Muscle layer of duodenum (tissue), 2 donors: ENCODE measurements around the gene SHH.

ENCODE experiments used
- H3K27ac ChIP-seq: one replicate; pipeline ENCODE4 v1.7.0; 2013; ENCODE audit warnings: mild to moderate bottlenecking, low read length
- H3K27me3 ChIP-seq: one replicate; pipeline ENCODE4 v1.7.0; 2013; ENCODE audit warnings: low read depth, mild to moderate bottlenecking, control low read depth, low read length
- H3K36me3 ChIP-seq, 2 donors: one replicate each; pipeline ENCODE4 v1.7.0; 2013; ENCODE audit warnings: low read length in 2 of 2, control low read depth in 1 of 2, mild to moderate bottlenecking in 1 of 2; ENCODE audit not compliant: insufficient read depth in 2 of 2, control insufficient read depth in 1 of 2
- H3K4me1 ChIP-seq, 2 donors: one replicate each; pipeline ENCODE4 v1.7.0; 2013; ENCODE audit warnings: low read length in 2 of 2, mild to moderate bottlenecking in 2 of 2, control low read depth in 1 of 2, moderate library complexity in 1 of 2; ENCODE audit not compliant: insufficient read depth in 2 of 2, control insufficient read depth in 1 of 2
- H3K4me3 ChIP-seq, 2 donors: one replicate each; pipeline ENCODE4 v1.7.0; 2013; ENCODE audit warnings: low read length in 2 of 2, low read depth in 1 of 2, mild to moderate bottlenecking in 1 of 2
- H3K9me3 ChIP-seq, 2 donors: one replicate each; pipeline ENCODE4 v1.7.0; 2013; ENCODE audit warnings: low read length in 2 of 2, control low read depth in 1 of 2, mild to moderate bottlenecking in 1 of 2; ENCODE audit not compliant: control insufficient read depth in 1 of 2
- donor health status: healthy.

Gene SHH

DNA sequence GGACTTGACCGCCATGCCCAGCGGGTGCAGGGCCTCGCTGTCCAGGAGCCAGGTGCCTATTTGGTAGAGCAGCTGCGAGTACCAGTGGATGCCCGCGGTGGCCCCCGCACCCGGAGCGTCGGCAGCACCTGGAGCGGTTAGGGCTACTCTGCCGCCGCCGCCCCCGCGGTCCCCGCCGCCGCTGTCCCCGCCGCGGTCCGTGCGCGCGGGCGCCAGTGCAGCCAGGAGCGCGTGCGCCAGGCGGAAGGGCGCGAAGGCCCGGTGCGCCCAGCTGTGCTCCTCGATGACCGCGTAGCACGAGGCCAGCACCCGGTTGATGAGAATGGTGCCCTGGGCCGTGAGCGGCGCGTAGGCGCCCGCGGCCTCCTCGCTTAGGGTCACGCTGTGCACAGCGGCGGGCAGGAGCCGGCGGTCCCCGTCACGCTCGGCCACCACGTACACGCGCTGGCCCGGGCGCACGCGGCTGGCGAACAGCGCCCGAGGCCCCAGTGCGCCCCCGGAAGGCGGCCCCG lies 9.3 kb downstream of the SHH start:
- Histone ChIP-seq H3K4me1 (peaks cover 0 to 44% of the 10 kb centered on the region in 2 donors), H3K27ac (no peak overlapping the region), H3K27me3 (peaks cover 39% of the 10 kb centered on the region), H3K36me3 (no peaks in the 10 kb centered on the region), H3K4me3 (peak overlapping the region in 1 of 2 donors; percentile 64), H3K9me3 (no peaks in the 10 kb centered on the region)

GRCh38 chr7:155802291-155802690 lies 10.0 kb downstream of the SHH start:
- Histone ChIP-seq H3K27me3 (peaks cover 33% of the 10 kb centered on the region), H3K36me3 (no peaks in the 10 kb centered on the region), H3K27ac (no peak overlapping the region), H3K4me3 (no peak overlapping the region), H3K4me1 (peaks cover 0 to 42% of the 10 kb centered on the region in 2 donors), H3K9me3 (no peaks in the 10 kb centered on the region)

- Histone ChIP-seq H3K36me3 (no peaks in the 10 kb centered on the region), H3K4me3 (no peak overlapping the region), H3K27ac (no peak overlapping the region), H3K9me3 (no peaks in the 10 kb centered on the region), H3K4me1 (peaks cover 0 to 34% of the 10 kb centered on the region in 2 donors), H3K27me3 (peaks cover 39% of the 10 kb centered on the region)
Observed at GRCh38 chr7:155800741-155801267, 11.5 kb downstream of the SHH start.

DNA sequence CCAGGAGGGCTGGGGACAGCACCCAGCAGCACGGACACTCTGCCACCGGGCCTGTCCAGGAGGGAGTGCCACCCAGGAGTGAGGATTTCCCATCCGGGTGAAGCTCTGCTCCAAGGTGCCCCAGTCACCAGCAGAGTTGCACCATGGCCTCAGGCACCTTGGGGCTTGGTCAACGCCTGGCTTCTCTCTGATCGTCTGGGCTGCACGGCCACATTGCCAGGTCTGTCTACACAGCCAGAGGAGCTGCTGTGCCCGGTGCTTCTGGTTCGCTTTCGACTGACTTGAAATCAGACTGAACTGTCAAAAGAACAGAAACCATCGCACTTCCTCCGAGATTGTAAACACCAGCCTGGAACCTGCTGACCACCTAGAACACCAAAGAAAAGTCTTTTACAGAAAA lies 12.0 kb downstream of the SHH start:
- H3K27ac ChIP-seq, result no peak overlapping the region
- H3K4me1 ChIP-seq, result peaks cover 0 to 29% of the 10 kb centered on the region in 2 donors
- H3K36me3 ChIP-seq, result no peaks in the 10 kb centered on the region
- H3K27me3 ChIP-seq, result peaks cover 41% of the 10 kb centered on the region
- no peak overlapping the region for H3K4me3 ChIP-seq
- H3K9me3 ChIP-seq, result no peaks in the 10 kb centered on the region

DNA sequence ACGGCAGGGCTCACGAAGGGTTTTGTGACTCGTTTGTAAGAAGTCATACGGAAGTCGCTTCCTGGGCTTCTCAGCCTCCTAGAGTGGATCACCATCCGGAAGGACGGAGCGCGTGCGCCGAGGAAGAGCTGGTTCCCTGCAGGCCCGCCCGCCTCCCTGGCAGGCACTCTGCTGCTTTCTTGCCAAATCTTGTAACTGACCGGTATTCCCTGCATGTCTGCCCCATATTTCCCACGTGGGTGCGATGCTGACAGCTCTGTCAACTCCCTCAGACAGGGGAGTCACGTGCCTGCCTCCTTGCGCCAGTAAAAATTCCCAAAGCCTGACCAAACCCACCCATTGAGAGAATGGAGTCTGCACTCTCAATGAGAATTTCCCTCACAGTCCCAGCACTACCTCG lies 12.7 kb downstream of the SHH start:
- Histone ChIP-seq H3K4me3 (no peak overlapping the region), H3K4me1 (peaks cover 0 to 21% of the 10 kb centered on the region in 2 donors), H3K36me3 (no peaks in the 10 kb centered on the region), H3K27ac (no peak overlapping the region), H3K27me3 (peaks cover 41% of the 10 kb centered on the region), H3K9me3 (no peaks in the 10 kb centered on the region)

- H3K27me3 ChIP-seq, result peaks cover 41% of the 10 kb centered on the region
- no peaks in the 10 kb centered on the region for H3K9me3 ChIP-seq
- no peaks in the 10 kb centered on the region for H3K36me3 ChIP-seq
- no peak overlapping the region for H3K27ac ChIP-seq
- no peak overlapping the region for H3K4me3 ChIP-seq
- peaks cover 0 to 15% of the 10 kb centered on the region in 2 donors for H3K4me1 ChIP-seq
Observed at GRCh38 chr7:155798673-155799439, 13.4 kb downstream of the SHH start.

GRCh38 chr7:155797262-155798250 lies 14.7 kb downstream of the SHH start:
- Histone ChIP-seq H3K27me3 (peaks cover 41% of the 10 kb centered on the region), H3K4me3 (no peak overlapping the region), H3K9me3 (no peaks in the 10 kb centered on the region)

DNA sequence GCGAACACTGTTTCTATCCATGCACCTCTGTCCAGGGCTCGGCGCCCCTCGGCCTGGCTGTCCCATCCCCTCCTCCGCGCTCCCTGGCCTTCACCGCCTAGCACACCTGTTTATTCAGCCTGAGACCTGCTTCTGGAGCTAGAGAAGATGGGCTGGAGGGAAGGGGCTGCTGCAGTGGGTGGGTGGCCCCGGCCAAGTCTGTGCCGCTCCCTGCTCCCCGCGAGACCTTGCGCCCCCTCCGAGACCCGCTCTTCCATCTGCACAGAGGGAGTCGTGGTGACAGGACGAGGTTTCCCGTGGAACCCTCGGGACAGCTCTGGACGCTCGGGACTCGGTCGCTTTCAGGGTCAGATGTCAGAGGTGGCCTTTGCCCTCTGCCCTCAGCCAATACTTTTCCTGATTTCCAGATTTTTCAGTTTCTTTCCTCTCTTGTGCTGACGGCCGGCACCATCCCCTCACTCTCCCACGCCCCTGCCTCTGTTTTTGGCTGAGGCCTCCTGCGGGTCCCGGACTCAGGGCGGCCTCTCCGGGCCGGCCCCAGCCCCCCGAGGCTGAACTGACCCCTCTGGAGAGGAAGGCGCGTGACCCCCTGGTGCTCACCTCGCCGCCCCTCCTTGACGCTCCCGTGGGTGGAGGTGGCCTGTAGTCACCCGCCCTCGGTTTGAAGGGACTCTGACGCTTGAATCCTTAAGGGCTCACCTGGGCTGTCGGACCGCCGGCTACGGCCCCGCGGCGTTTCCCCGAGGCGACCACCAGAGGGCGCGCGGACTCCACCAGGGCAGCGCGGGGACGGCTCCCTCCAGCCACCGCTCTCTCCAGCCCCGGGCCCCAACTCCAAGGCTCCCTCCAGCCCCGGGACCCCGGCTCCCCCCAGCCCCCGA lies 15.6 kb downstream of the SHH start:
- Histone ChIP-seq H3K27me3 (peaks cover 41% of the 10 kb centered on the region), H3K36me3 (no peaks in the 10 kb centered on the region), H3K9me3 (no peaks in the 10 kb centered on the region)

More at GRCh38 chr7:155797262-155798250, 14.7 kb downstream of the SHH start:
- H3K27ac ChIP-seq, result no peak overlapping the region
- no peaks in the 10 kb centered on the region for H3K36me3 ChIP-seq
- H3K4me1 ChIP-seq, result peaks cover 0 to 5% of the 10 kb centered on the region in 2 donors

DNA sequence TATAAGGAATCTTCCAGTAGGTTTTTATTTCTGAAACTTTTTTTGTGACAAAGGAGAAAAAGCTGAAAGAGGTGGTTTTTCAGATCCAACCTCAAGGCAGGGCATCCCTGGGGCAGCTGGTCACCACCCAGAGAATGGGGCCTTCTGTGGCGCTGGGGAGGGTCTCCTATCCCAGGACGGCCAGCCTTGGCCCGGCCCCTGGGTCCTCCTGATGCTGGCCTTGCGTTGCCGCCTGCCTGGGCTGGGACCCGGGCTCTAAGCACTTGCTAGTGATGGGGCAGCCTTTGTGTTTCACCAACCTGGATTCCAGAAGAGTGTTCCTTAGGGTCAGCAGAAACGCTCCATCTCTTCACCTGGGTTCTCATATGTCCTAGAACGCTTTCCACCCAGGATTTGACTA lies 16.3 kb downstream of the SHH start:
- no peaks in the 10 kb centered on the region for H3K36me3 ChIP-seq
- H3K27me3 ChIP-seq, result peaks cover 36% of the 10 kb centered on the region
- peaks cover 0 to 5% of the 10 kb centered on the region in 2 donors for H3K4me1 ChIP-seq
- H3K27ac ChIP-seq, result no peak overlapping the region
- no peak overlapping the region for H3K4me3 ChIP-seq
- H3K9me3 ChIP-seq, result no peaks in the 10 kb centered on the region

More for the DNA sequence above, 15.6 kb downstream of the SHH start:
- no peak overlapping the region for H3K27ac ChIP-seq
- no peak overlapping the region for H3K4me3 ChIP-seq
- H3K4me1 ChIP-seq, result peaks cover 0 to 5% of the 10 kb centered on the region in 2 donors

GRCh38 chr7:155795401-155795800 lies 16.9 kb downstream of the SHH start:
- H3K27me3 ChIP-seq, result peaks cover 30% of the 10 kb centered on the region
- no peaks in the 10 kb centered on the region for H3K36me3 ChIP-seq
- peaks cover 0 to 5% of the 10 kb centered on the region in 2 donors for H3K4me1 ChIP-seq
- H3K9me3 ChIP-seq, result no peaks in the 10 kb centered on the region
- no peak overlapping the region for H3K4me3 ChIP-seq
- no peak overlapping the region for H3K27ac ChIP-seq
